Glutamatergic neuron (in vitro differentiated cells): ENCODE data around the gene MBOAT7. TPM values are rescaled to one million over a fixed set of nuclear protein-coding genes. Genes with fewer than 3 reads are reported as not detected.
"Not testable (repeated sequence)": the region's sequence is repeated elsewhere in the genome, so short reads cannot be mapped to it uniquely, and the experiment has no call there.

Source experiments
- DNase-seq: peaks from one replicate; pipeline ENCODE4 v3.0.0; 2022
- H3K27ac Mint-ChIP-seq: one replicate; pipeline ENCODE4 v1.8.0; 2020; ENCODE audit warnings: mild to moderate bottlenecking, mixed read lengths, inconsistent platforms; ENCODE audit not compliant: unreplicated experiment
- H3K27me3 Mint-ChIP-seq: one replicate; pipeline ENCODE4 v1.8.0; 2020; ENCODE audit warnings: mild to moderate bottlenecking, moderate library complexity, mixed read lengths, inconsistent platforms; ENCODE audit not compliant: unreplicated experiment
- H3K36me3 Mint-ChIP-seq: one replicate; pipeline ENCODE4 v1.8.0; 2020; ENCODE audit warnings: mild to moderate bottlenecking, mixed read lengths, inconsistent platforms; ENCODE audit not compliant: unreplicated experiment
- H3K4me1 Mint-ChIP-seq: one replicate; pipeline ENCODE4 v1.8.0; 2020; ENCODE audit warnings: mild to moderate bottlenecking, low read depth, mixed read lengths, inconsistent platforms; ENCODE audit not compliant: unreplicated experiment
- H3K4me3 Mint-ChIP-seq: one replicate; pipeline ENCODE4 v1.8.0; 2020; ENCODE audit warnings: mild to moderate bottlenecking, mixed read lengths, inconsistent platforms; ENCODE audit not compliant: unreplicated experiment
- H3K9me3 Mint-ChIP-seq: one replicate; pipeline ENCODE4 v1.8.0; 2020; ENCODE audit warnings: mild to moderate bottlenecking, moderate library complexity, mixed read lengths, inconsistent platforms; ENCODE audit not compliant: unreplicated experiment
- total RNA-seq: library from RNA; stranded (reverse); fragmentation: NEBNext Ultra II Directional; extraction: Animal tissue kit (Norgen Biotek cat#: 25700); gene quantifications from one replicate; pipeline ENCODE4 v1.2.1, GENCODE V29; 2021; ENCODE audit not compliant: unreplicated experiment
- TF ChIP-seq, protein P1 (sequence below): fragments of 200-600 bp; sonication (generic); IDR thresholded peaks from one replicate; pipeline ENCODE4 v1.5.0; 2021; ENCODE audit not compliant: partially characterized antibody, unreplicated experiment

The MBOAT7 gene
- total RNA-seq, 1 donor from 2014 or later = 62.0 TPM

GRCh38 chr19:54197121-54197520, 7.7 kb upstream of the MBOAT7 start:
- Mint-ChIP-seq H3K4me1 (peaks cover 4% of the 10 kb centered on the region), H3K9me3 (peaks cover 13% of the 10 kb centered on the region), H3K4me3 (no peak overlapping the region), H3K27me3 (peaks cover 5% of the 10 kb centered on the region), H3K27ac (peak overlapping the region; percentile 22), H3K36me3 (no peaks in the 10 kb centered on the region)
- TF ChIP-seq, protein P1, sequence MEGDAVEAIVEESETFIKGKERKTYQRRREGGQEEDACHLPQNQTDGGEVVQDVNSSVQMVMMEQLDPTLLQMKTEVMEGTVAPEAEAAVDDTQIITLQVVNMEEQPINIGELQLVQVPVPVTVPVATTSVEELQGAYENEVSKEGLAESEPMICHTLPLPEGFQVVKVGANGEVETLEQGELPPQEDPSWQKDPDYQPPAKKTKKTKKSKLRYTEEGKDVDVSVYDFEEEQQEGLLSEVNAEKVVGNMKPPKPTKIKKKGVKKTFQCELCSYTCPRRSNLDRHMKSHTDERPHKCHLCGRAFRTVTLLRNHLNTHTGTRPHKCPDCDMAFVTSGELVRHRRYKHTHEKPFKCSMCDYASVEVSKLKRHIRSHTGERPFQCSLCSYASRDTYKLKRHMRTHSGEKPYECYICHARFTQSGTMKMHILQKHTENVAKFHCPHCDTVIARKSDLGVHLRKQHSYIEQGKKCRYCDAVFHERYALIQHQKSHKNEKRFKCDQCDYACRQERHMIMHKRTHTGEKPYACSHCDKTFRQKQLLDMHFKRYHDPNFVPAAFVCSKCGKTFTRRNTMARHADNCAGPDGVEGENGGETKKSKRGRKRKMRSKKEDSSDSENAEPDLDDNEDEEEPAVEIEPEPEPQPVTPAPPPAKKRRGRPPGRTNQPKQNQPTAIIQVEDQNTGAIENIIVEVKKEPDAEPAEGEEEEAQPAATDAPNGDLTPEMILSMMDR = no peak
- DNase-seq = no peak

DNA sequence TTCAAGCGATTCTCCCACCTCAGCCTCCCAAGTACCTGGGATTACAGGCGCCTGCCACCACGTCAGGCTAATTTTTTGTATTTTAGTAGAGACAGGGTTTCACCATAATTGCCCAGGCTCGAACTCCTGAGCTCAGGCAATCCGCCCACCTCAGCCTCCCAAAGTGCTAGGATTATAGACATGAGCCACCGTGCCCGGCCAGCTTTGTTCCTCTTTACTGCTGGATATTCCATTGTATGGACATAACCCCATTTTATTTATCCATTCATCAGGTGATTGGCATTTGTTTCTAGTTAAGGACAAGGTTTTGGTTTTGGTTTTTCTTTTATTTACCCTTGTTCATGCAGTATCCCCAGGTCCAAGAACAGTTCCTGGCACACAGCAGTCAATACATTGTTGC, 7.2 kb upstream of the MBOAT7 start:
- H3K36me3 Mint-ChIP-seq = no peaks in the 10 kb centered on the region
- TF ChIP-seq, protein P1 = no peak
- peaks cover 7% of the 10 kb centered on the region for H3K27me3 Mint-ChIP-seq
- H3K9me3 Mint-ChIP-seq = peaks cover 13% of the 10 kb centered on the region
- no peak overlapping the region for H3K27ac Mint-ChIP-seq
- DNase-seq = no peak
- H3K4me3 Mint-ChIP-seq = no peak overlapping the region
- H3K4me1 Mint-ChIP-seq = peaks cover 4% of the 10 kb centered on the region

DNA sequence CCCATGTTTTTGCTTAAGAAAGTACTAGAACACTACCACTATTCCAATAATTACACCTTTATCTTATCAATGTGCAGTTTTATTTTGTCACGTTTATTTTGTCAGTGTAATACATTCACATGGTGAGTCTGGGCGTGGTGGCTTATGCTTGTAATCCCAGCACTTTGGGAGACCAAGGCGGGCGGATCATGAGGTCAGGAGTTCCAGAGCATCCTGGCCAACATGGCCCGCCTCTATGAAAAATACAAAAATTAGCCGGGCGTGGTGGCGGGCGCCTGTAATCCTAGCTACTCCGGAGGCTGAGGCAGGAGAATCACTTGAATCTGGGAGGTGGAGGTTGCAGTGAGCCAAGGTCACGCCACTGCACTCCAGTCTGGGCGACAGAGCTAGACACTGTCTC, 5.1 kb upstream of the MBOAT7 start:
- not testable (repeated sequence) for H3K4me1 Mint-ChIP-seq, H3K36me3 Mint-ChIP-seq, DNase-seq, H3K4me3 Mint-ChIP-seq, H3K27ac Mint-ChIP-seq, H3K27me3 Mint-ChIP-seq
- peaks cover 11% of the 10 kb centered on the region for H3K9me3 Mint-ChIP-seq

DNA sequence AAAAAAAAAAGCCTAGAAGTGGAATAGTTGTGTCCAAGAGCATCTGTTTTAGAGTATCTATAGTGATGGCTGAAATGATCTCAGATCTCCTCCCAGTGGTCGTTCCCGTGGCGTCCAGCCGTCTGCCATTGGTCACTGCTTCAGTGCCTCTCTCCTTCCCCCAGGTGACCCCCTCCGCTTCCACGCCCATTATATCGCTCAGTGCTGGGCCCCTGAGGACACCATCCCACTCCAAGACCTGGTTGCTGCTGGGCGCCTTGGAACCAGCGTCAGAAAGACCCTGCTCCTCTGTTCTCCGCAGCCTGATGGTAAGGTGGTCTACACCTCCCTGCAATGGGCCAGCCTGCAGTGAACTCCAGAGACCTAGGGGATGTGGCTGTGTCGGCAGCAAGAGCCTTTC, 3.6 kb upstream of the MBOAT7 start:
- peaks cover 8% of the 10 kb centered on the region for H3K27me3 Mint-ChIP-seq
- H3K4me1 Mint-ChIP-seq = peaks cover 7% of the 10 kb centered on the region
- H3K9me3 Mint-ChIP-seq = peaks cover 11% of the 10 kb centered on the region
- H3K27ac Mint-ChIP-seq = peak overlapping the region; percentile 59
- TF ChIP-seq, protein P1 = no peak
- peak overlapping the region; percentile 55 for H3K4me3 Mint-ChIP-seq
- no peaks in the 10 kb centered on the region for H3K36me3 Mint-ChIP-seq
- DNase-seq = no peak

GRCh38 chr19:54191811-54192453, 2.6 kb upstream of the MBOAT7 start:
- TF ChIP-seq, protein P1 = no peak
- no peak for DNase-seq
- Mint-ChIP-seq H3K36me3 (no peaks in the 10 kb centered on the region), H3K27me3 (peaks cover 13% of the 10 kb centered on the region), H3K4me3 (peak overlapping the region; percentile 93), H3K27ac (peak overlapping the region; percentile 87), H3K9me3 (peaks cover 11% of the 10 kb centered on the region), H3K4me1 (peaks cover 11% of the 10 kb centered on the region)
